Ascending aorta (tissue), 2 donors: Measurements from ENCODE around the gene GNAQ. TPM values are rescaled to one million over a fixed set of nuclear protein-coding genes. Genes with fewer than 3 reads are reported as not detected.

Experiments used
- DNase-seq, 2 donors: peaks; one replicate each; pipeline ENCODE4 v3.0.0-alpha.2; 2019; ENCODE audit warnings: low spot score in 2 of 2
- H3K27ac ChIP-seq, 2 donors: fragments of 200-600 bp; sonication (generic); one replicate each; pipeline ENCODE4 v1.5.1; 2016 to 2017; ENCODE audit warnings: mild to moderate bottlenecking in 1 of 2
- H3K27me3 ChIP-seq: fragments of 200-600 bp; sonication (generic); one replicate; pipeline ENCODE4 v1.5.1; 2017
- H3K36me3 ChIP-seq, 2 donors: fragments of 200-600 bp; sonication (generic); one replicate each; pipeline ENCODE4 v1.5.1; 2016
- H3K4me1 ChIP-seq, 2 donors: fragments of 200-600 bp; sonication (generic); one replicate each; pipeline ENCODE4 v1.5.1; 2016 to 2017; ENCODE audit warnings: mild to moderate bottlenecking in 1 of 2
- H3K4me3 ChIP-seq, 2 donors: fragments of 200-600 bp; sonication (generic); one replicate each; pipeline ENCODE4 v1.5.1; 2016 to 2017; ENCODE audit warnings: mild to moderate bottlenecking in 1 of 2
- H3K9me3 ChIP-seq, 2 donors: fragments of 200-600 bp; sonication (generic); one replicate each; pipeline ENCODE4 v1.5.1; 2016
- intact Hi-C: fragments of 100-400 bp; cut with DNase I; formaldehyde crosslinking; loops from one replicate; pipeline ENCODE4 v1.15.1; 2023
- total RNA-seq: library from RNA; depleted of rRNA; stranded (reverse); fragments of >200 nt; gene quantifications from one replicate; pipeline ENCODE4 v1.1.0, GENCODE V29; 2016
- TF ChIP-seq, protein P1 (sequence below), 3 experiments: fragments of 200-600 bp in 2 of 3; fragments of 450-650 bp in 1 of 3; sonication (generic) in 2 of 3; IDR thresholded peaks; one replicate each; pipeline ENCODE4 v1.5.1; 2016 to 2019; ENCODE audit warnings: antibody characterized with exemption in 3 of 3, mild to moderate bottlenecking in 1 of 3, moderate library complexity in 1 of 3

GNAQ gene
- total RNA-seq, 1 donor from 2014 or later: 29.2 TPM

DNA sequence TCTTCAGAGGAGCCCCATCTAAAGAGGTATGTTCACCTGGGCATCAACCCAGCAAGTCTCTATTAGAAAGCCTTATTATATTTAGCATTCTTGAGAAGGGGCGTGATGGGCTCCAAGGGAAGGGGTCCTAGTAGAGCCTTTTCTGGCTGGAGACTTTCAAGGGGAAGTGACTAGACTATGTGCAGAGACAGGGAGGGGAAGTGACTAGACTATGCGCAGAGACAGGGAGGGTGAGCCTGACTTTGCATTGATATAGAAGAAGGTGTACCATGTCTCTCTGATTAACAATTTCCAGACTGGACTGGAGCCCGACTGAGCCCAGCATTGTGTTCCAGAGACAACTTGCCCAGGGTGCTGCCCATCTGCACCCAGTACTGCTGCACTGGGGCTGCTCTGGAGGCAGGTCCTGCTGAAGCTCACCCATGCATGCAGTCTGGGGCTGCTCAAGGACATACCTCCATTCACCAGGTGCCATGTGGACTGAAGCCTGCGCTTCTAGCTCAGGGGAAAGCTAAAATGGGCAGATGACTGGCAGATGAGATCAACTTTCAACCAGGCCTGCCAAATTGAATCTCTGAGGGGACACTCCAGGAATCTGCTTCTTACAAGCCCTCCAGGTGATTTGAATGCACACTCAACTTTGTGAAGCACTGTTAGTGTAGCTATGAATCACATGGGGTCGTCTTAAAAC is 300.5 kb downstream of the GNAQ start:
- no peak for DNase-seq
- Histone ChIP-seq H3K9me3 (no peaks in the 10 kb centered on the region), H3K36me3 (peaks cover 16 to 23% of the 10 kb centered on the region in 2 donors), H3K27me3 (no peaks in the 10 kb centered on the region), H3K27ac (no peak overlapping the region), H3K4me3 (no peak overlapping the region), H3K4me1 (peaks cover 0 to 6% of the 10 kb centered on the region in 2 donors)
- intact Hi-C loops: loop anchor here (10.0 kb wide), 1 partner anchor 556 kb away; the partner anchor contains the start of gene VPS13A
- TF ChIP-seq, protein P1, sequence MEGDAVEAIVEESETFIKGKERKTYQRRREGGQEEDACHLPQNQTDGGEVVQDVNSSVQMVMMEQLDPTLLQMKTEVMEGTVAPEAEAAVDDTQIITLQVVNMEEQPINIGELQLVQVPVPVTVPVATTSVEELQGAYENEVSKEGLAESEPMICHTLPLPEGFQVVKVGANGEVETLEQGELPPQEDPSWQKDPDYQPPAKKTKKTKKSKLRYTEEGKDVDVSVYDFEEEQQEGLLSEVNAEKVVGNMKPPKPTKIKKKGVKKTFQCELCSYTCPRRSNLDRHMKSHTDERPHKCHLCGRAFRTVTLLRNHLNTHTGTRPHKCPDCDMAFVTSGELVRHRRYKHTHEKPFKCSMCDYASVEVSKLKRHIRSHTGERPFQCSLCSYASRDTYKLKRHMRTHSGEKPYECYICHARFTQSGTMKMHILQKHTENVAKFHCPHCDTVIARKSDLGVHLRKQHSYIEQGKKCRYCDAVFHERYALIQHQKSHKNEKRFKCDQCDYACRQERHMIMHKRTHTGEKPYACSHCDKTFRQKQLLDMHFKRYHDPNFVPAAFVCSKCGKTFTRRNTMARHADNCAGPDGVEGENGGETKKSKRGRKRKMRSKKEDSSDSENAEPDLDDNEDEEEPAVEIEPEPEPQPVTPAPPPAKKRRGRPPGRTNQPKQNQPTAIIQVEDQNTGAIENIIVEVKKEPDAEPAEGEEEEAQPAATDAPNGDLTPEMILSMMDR (IDR thresholded peaks at IDR 0.05): no peak

DNA sequence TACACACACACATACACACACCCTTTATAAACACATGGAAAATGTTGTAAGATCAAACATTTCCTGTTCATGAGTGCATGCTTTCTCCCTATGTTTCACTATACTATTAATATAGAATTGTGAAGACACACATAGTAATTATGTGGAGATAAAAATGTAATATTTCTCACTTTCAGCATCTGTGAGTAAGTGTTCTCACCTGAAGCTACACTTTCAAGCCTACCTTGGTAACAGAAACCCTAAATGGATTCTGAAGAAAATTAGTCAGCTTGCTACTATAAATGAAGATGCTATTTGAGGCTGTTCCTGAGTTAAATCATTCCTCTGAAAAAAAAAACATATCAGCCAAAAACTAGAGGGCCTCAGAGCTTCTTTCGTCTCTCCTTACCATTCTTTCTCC is 302.4 kb downstream of the GNAQ start:
- DNase-seq: no peak
- no peaks in the 10 kb centered on the region for H3K9me3 ChIP-seq
- intact Hi-C loops: no loop called here
- no peaks in the 10 kb centered on the region for H3K4me1 ChIP-seq
- H3K27me3 ChIP-seq: no peaks in the 10 kb centered on the region
- H3K36me3 ChIP-seq: peaks cover 20 to 37% of the 10 kb centered on the region in 2 donors
- no peak overlapping the region for H3K4me3 ChIP-seq
- TF ChIP-seq, protein P1 (IDR thresholded peaks at IDR 0.05): no peak
- no peak overlapping the region for H3K27ac ChIP-seq

DNA sequence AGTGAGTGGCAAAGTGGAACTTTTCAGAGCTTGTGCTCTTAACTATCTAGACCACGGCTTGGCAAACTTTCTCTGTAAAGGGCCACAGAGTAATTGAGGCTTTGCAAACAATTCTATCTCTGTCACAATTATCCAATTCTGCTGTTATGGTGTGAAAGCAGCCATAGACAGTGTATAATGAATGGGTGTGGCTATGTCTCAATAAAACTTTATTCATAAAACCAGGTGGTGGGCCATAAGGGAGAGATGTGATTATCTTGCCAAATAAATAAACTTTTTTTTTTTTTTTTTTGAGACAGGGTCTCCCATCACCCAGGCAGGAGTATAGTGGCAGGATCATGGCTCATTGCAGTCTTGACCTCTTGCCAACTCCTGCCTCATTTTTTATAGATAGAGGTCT is 304.8 kb downstream of the GNAQ start:
- no peak overlapping the region for H3K4me3 ChIP-seq
- no peak overlapping the region for H3K27ac ChIP-seq
- no peaks in the 10 kb centered on the region for H3K27me3 ChIP-seq
- H3K36me3 ChIP-seq: peaks cover 20 to 37% of the 10 kb centered on the region in 2 donors
- TF ChIP-seq, protein P1 (IDR thresholded peaks at IDR 0.05): no peak
- H3K4me1 ChIP-seq: no peaks in the 10 kb centered on the region
- no peaks in the 10 kb centered on the region for H3K9me3 ChIP-seq
- no peak for DNase-seq
- intact Hi-C loops: no loop called here

DNA sequence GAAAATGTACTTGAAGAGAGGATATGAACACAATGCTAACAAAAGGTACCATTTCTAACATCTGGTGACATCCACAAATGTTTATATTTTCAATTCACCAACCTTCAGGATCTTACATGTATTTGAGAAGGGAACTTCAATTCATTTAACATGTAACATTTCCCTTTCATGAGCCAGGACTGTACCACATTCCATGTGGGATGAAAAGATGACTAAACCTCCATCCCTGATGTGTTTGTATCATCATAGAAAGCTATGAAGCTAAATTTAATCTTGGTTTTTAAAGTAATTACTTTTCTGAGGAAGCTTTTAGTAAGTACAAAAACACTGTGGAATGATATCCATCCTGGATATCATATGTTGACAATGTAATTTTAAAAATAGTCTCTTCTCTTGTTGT is 305.3 kb downstream of the GNAQ start:
- DNase-seq: no peak
- H3K4me3 ChIP-seq: no peak overlapping the region

DNA sequence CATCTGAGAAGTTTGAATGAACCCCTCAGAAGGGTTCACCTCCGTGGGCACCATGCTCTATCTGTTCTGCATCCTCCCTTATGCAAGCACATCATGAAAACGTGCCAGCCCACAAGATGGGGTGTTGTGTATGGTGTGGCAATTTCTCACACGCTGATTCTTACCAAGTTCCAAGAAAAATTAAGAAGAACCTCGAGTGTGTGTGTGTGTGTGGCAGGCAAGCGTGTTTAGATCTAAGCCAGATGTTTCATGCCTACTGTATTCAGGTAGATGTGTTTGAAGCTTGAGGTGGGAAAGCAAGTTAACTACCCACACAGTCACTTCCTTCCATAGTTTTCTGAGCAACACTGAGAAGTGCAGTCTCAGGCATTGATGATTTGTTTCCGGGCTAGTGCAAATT is 305.8 kb downstream of the GNAQ start:
- Histone ChIP-seq H3K9me3 (no peaks in the 10 kb centered on the region), H3K4me3 (no peak overlapping the region)
- no peak for DNase-seq

More for the DNA sequence above, 305.3 kb downstream of the GNAQ start:
- H3K27ac ChIP-seq: no peak overlapping the region
- H3K36me3 ChIP-seq: peaks cover 20 to 37% of the 10 kb centered on the region in 2 donors
- intact Hi-C loops: no loop called here
- TF ChIP-seq, protein P1 (IDR thresholded peaks at IDR 0.05): no peak
- H3K9me3 ChIP-seq: no peaks in the 10 kb centered on the region
- H3K27me3 ChIP-seq: no peaks in the 10 kb centered on the region
- no peaks in the 10 kb centered on the region for H3K4me1 ChIP-seq

More for the DNA sequence above, 305.8 kb downstream of the GNAQ start:
- H3K36me3 ChIP-seq: peaks cover 20 to 37% of the 10 kb centered on the region in 2 donors
- H3K27ac ChIP-seq: no peak overlapping the region
- H3K27me3 ChIP-seq: no peaks in the 10 kb centered on the region
- intact Hi-C loops: no loop called here
- TF ChIP-seq, protein P1 (IDR thresholded peaks at IDR 0.05): no peak
- H3K4me1 ChIP-seq: peaks cover 0 to 2% of the 10 kb centered on the region in 2 donors
